Activated gamma-delta T cell treated with anti-CD3 and anti-CD28 coated beads, Interleukin-2, amount 50 U/mL, for 16 hours (primary cell): Measurements from ENCODE around the gene GSTM1.
"Not testable (repeated sequence)": the region's sequence is repeated elsewhere in the genome, so short reads cannot be mapped to it uniquely, and the experiment has no call there.

Source experiments
- DNase-seq: peaks from one replicate; pipeline ENCODE4 v3.0.0-alpha.2; 2020; ENCODE audit warnings: low read depth

Gene GSTM1

GRCh38 chr1:109659997-109660690, 27.5 kb upstream of the GSTM1 start:
- DNase-seq = no peak

GRCh38 chr1:109660691-109661026, 27.0 kb upstream of the GSTM1 start:
- not testable (repeated sequence) for DNase-seq

DNA sequence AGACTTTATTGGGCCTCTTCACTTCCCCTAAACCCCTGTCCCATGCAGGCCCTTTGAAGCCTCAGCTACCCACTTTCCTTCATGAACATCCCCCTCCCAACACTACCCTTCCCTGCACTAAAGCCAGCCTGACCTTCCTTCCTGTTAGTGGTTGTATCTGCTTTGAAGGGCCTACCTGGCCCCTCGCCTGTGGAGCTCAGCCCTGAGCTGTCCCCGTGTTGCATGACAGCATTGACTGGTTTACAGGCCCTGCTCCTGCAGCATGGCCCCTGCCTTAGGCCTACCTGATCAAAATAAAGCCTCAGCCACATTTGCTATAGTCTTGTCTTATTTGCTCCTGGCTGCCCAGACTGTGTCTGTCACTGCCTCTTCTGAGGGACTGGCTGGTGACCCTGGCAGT, 26.2 kb upstream of the GSTM1 start:
- DNase-seq = no peak

DNA sequence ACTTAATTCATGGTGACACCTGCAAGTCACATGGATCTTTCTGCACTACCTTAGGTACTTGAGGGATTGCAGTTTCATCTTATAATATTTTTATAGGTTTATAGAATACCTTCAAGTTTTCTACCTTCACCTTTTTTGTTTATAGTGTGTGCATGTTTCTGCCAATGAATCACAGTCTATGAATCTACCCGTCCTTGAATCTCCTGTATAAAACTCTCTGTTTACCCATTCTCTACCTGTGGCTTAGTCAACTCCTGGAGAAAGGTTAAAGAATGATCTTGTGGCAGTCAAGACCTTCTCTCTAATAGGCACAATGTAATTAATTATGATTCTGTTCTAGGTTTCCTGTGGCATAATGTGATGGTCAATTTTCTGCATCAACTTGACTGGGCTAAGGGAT, 22.9 kb upstream of the GSTM1 start:
- DNase-seq = no peak

DNA sequence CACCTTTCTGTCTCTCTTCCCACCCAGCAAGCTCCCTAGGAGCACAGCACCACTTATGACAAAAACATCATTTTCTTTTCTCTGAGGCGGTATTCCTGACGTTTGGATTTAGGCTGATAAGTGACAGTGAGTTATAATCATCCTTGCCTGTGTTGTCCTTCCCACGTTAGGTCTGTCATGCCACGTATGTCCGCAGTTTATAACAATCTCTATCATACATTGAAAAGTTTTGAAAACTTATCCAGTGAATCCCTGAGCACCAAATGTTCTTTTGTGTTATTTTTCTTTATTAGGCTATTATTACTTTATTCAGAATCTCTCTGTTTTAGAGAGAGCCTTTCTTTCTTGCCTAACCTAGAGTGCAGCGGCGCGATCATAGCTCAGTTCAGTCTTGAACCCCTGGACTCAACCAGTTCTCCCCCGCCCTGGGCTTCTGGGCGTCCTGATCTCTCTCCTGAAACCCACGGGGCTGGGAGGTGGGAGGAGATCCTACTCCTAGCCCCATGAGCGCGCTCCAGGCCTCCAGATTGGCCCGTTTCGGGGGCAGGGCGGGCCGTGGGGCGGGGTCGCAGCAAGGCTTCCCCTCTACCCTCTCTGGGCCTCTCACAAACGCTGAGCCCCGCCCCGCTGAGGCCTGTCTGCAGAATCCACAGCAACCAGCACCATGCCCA, 20.0 kb upstream of the GSTM1 start, which contains the start of gene GSTM2:
GSTM2 (plus strand) TSS at position 606 of the 671 bp plus-strand sequence; CDS start at position 665, 59 bp downstream.
- peak; percentile 50 for DNase-seq

DNA sequence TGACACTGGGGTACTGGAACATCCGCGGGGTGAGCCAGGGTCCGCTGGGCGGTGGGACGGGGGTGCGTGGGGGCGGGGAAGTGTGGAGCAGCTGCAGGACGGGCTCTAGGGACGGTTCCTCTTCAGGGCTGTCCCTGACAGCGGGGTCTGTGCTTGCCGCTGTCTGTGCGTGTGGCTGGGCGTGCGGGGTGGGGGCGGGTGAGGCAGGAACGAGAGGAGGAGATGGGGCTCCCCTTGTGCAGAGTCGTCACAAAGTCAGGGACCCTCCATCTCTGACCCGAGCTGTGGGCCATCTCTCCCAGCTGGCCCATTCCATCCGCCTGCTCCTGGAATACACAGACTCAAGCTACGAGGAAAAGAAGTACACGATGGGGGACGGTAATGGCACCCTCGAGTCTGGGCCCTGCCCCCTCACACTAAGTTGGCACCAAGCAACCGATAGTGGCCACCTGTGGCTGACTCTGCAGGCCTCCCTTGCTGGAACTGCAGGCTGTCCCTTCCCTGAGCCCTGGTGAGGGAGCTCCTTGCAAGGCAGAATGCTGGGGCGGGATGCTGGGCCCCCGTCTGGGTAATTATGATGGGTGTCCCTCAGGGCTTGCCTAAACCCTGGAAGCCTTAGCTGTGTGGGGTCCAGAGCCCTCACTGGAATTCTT, 19.4 kb upstream of the GSTM1 start:
- DNase-seq = no peak

GRCh38 chr1:109669246-109669948, 18.2 kb upstream of the GSTM1 start:
- DNase-seq = no peak

GRCh38 chr1:109669949-109670302, 17.7 kb upstream of the GSTM1 start:
- not testable (repeated sequence) for DNase-seq

- DNase-seq = no peak
Measured at GRCh38 chr1:109671067-109671466, 16.6 kb upstream of the GSTM1 start.

DNA sequence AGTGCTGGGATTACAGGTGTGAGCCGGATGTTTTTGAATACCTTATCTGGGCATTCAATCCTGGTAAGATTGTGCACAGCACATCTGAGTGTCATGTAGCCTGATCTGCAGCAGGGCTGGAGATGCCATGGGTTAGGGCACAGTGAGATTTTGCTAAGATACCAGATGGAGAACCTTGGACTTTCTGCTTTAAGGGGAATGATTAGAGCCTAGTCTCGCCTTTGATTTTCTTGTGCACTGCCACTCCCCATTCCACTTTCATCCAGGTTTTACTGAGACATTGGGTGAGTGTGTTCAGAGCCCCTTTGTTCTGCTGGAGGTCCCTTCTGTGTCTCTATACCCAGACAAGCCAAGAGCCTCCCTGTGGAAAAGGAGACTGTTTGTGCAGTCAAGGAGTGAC, 13.8 kb upstream of the GSTM1 start:
- DNase-seq = not testable (repeated sequence)

DNA sequence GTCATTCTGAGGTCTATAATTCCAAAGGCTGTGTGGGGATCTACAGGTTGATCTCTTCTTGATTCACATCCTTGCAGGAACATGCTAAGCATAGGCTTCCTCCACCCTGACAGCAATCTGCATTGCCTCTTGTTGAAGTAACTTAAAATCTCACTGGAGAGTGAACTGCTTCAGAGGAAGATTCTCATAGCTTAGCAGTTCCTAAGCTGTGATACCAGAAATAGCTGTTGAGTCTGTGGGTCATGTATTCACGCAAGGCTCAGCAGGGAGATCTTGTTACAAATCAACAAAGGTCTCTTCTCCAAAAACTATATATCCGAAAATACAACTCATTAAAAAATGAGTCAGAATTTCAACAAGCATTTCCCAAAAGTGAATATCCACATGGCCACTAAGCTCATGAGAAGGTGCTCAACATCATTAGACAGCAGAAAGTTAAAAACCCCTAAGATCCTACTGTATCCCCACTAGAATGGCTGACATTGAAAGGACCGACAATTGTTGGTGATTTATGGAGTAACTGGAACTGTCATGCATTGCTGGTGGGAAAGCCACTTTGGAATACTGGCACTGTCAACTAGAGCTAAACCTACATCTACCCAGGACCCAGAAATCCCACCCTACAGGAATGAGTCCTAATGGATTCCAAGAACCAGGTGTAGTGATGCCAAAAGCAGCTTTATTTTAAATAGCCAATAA, 10.8 kb upstream of the GSTM1 start:
- not testable (repeated sequence) for DNase-seq

DNA sequence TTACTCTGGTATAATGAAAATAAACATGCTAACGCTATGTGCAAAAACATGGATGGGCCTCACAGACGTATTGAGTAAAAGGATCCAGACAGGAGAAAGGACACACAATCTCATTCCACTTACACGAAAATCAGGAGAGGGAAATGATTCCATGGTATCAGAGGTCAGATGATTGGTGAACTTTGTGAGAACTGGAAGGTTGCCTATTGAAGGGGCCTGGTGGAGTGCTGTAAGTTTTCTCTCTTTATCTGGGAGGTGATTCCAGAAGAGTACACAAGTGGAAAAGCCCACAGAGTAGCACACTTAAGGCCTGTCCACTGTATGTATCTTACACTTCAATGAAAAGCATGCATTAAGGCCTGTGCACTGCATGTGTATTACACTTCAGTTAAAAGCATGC, 10.2 kb upstream of the GSTM1 start:
- no peak for DNase-seq

- not testable (repeated sequence) for DNase-seq
Measured at GRCh38 chr1:109678637-109679036, 9.0 kb upstream of the GSTM1 start.

DNA sequence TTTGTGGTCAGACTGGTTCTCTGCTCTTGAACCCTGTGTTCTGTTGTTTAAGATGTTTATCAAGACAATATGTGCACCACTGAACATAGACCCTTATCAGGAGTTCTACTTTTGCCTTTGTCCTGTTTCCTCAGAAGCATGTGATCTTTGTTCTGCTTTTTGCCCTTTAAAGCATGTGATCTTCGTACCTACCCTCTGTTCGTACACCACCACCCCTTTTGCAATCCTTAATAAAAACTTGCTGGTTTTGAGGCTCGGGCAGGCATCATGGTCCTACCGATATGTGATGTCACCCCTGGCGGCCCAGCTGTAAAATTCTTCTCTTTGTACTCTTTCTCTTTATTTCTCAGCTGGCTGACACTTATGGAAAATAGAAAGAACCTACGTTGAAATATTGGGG, 2.8 kb upstream of the GSTM1 start:
- DNase-seq = not testable (repeated sequence)

DNA sequence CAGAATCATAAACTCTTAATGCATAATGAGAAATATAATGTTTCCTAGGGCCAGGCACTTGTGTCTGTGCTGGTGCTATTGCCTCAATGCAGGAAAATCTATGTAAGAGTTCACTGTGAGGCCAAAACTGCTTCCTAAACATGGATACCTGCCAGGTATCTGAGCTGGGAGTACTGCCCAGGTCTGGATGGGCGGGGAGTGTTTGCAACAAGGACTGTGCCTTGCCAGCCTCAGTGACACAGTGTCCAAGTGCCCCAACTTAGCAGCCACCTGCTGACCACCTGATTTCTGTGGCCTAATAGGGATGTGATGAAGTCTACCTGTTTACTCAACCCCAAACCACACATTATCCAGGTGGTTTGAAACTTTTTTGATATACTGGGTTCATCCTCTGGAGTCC, 2.2 kb upstream of the GSTM1 start:
- DNase-seq = not testable (repeated sequence)

GRCh38 chr1:109685890-109686289, 1.7 kb upstream of the GSTM1 start:
- DNase-seq = not testable (repeated sequence)

DNA sequence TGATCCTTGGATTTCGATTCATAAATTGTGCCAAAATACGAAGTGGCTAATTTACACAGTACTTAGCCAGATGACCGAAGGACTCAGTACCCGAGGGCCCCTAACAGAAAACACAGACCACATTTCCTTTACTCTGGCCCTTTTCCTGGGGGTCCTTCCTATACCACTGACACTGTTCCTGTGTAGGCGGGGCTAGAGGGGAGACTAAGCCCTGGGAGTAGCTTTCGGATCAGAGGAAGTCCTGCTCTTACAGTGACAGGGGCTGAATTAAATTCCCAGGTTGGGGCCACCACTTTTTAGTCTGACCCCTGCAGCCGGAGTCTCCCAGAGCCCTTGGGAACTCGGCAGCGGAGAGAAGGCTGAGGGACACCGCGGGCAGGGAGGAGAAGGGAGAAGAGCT, 508 bp upstream of the GSTM1 start:
- DNase-seq = not testable (repeated sequence)

DNA sequence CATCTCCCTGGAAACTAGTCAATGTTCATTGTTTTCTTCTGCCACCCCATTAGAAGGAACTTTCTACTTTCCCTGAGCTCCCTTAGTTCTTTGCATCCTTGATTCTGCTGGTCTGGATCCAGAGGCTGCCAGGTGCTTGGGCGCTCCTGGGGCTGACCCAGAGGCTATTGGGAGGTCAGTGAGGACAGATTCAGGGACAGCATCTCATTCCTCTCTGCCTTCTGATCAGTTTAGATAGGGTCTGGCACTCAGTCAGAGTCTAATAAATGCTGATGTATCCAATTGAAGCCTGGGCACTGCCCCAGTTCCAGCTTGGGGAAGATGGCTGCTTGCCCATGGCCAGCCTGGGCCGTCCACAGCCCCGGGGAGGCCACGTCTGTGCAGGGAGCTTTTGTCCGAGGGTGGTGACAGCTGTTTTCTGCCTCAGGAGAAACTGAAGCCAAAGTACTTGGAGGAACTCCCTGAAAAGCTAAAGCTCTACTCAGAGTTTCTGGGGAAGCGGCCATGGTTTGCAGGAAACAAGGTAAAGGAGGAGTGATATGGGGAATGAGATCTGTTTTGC, 2.3 kb downstream of the GSTM1 start:
- no peak for DNase-seq

- DNase-seq = no peak
Measured at GRCh38 chr1:109691759-109692158, 4.1 kb downstream of the GSTM1 start.

GRCh38 chr1:109694400-109694799, 6.8 kb downstream of the GSTM1 start:
- DNase-seq = not testable (repeated sequence)

DNA sequence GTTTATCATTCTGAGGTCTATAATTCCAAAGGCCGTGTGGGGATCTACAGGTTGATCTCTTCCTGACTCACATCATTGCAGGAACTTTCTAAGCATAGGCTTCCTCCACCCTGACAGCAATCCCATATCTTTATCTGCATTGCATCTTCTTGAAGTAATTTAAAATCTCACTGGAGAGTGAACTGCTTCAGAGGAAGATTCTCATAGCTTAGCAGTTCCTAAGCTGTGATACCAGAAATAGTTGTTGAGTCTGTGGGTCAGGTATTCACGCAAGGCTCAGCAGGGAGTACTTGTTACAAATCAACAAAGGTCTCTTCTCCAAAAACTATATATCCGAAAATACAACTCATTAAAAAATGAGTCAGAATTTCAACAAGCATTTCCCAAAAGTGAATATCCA, 7.5 kb downstream of the GSTM1 start:
- not testable (repeated sequence) for DNase-seq

DNA sequence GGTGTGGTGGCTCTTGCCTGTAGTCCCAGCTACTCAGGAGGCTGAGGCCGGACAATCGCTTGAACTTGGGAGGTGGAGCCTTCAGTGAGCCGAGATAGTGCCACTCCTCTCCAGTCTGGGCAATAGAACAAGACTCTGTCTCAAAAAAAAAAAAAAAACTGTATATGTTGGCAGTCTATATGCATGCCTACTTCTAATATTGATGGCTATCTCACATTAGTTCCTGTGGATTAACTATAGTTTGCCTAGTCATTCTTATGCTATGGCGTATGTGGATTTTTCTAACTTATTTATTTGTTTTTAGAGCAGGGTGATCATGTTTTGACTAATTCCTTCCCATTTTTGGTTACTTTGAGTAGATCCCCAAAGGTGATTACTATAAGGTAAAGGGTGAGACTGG, 9.4 kb downstream of the GSTM1 start:
- DNase-seq = no peak
